NOMO-1 (cell line): ENCODE measurements around the gene ZNF526.

Source experiments
- DNase-seq, 2 experiments: peaks; one replicate each; lab custom pipeline; 2025; ENCODE audit not compliant: unreplicated experiment in 2 of 2; lab: John Stamatoyannopoulos, UW

Gene ZNF526

DNA sequence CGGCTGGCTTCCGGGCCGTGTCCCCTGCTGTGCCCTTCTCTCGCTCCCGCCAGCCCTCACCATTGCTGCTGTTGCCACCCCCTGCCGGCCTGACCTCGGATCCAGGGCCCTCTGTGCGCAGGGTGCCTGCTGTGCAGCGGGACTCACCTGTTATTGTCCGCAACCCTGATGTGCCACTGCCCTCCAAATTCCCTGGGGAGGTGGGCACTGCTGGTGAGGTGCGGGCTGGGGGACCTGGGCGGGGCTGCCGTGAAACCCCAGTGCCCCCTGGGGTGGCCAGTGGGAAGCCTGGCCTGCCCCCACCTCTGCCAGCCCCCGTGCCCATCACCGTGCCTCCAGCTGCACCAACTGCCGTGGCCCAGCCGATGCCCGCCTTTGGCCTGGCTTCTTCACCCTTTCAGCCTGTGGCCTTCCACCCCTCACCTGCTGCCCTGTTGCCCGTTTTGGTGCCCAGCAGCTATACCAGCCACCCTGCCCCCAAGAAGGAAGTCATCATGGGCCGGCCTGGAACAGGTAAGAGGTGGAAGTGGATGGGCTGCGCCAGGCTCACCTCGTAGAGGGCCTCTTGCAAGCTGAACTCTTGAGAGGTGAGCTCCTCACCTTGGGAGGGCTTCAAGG lies 54.1 kb downstream of the ZNF526 start:
- no peak for DNase-seq

DNA sequence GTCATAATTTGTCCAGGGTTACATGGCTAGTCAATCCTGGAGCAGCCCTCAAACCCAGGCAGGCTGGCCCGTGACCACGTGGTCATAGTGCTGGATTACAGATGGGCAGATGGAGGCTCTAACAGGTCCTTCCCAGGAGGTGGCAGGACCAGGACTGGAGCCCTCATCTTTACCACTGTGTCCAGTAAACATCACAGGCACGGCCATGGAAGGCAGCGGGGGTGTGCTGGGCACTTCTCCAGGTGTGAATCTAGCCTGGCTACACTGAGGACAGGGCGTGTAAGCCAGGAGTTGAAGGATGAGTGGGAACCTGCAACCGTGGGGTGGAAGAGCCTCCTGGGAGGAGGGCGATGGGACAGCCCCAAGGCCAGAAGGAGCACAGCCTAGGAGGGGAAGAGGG lies 55.0 kb downstream of the ZNF526 start:
- no peak for DNase-seq

DNA sequence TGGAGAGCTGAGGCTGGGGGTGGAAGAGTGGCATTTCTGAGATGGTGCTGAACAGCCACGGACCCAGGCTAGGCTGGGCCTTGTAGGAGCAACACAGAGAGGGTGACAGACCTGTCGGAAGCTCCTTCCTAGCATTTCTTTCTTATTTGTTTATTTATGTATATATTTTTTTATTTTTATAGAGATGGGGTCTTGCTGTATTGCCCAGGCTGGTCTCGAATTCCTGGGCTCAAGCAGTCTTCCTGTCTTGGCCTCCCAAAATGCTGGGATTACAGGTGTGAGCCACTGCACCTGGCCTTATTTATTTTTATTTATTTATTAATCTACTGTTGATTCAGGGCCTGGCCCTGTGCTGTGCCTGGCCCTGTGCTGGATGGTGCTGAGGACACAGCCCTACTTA lies 55.4 kb downstream of the ZNF526 start:
- no peak for DNase-seq

DNA sequence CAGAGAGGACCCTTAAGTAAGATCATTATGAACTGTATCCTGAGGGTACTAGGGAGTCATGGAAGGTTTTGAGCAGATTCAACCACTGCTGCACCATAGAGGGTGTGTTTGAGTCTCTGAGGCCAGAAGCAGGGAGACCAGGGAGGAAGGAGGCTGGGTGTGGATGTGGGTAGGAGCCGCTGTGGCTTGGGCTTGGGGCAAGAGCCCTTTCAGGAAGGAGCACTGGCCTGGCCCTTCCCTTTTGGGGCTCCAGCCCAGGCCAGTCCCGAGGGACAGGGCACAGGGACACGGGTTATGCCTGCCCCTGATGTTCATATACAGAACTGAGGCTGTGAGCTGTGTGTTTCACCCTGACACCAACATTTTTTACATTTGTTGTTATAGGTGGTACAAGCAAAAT lies 56.2 kb downstream of the ZNF526 start:
- no peak for DNase-seq

DNA sequence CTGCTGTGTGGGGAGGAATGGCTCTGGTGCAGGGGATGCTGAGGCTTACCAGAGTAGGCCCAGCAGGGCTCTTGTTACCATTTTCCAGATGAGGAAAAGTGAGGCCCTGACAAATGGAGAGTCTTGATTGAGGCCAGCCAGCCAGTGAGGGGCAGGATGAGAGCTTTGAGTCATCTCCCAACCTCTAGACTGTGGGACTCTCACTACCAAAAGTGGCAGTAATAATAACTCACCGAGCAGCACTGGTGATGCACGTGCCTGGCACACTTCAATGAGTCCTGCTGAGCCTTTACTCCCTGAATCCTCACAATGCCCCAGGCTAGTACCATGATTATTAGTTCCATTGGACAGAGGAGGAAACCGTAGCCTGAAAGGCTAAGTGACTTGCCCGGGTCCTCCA lies 56.7 kb downstream of the ZNF526 start:
- no peak for DNase-seq
